K562 (cell line): ENCODE results near the gene MAK. TPM values are rescaled to one million over a fixed set of nuclear protein-coding genes. Genes with fewer than 3 reads are reported as not detected.
A peak's percentile ranks its signal among the peaks of the same experiment; 100 is the strongest.
"Not testable (repeated sequence)": the region's sequence is repeated elsewhere in the genome, so short reads cannot be mapped to it uniquely, and the experiment has no call there.

Experiments
- ATAC-seq: fragments of 200-7000 bp; cut with Tn5 transposase; 3 replicates; pipeline ENCODE4 v1.9.1; 2020; ENCODE audit warnings: moderate library complexity
- BruUV-seq: library from RNA; stranded (reverse); fragments of 400-500 nt; replicated peaks from 2 replicates; lab custom pipeline; 2021; lab: Mats Ljungman, UMichigan
- CTCF ChIA-PET: fragments of 300-600 bp; formaldehyde crosslinking; extraction: SDS; loops from one replicate; lab custom pipeline; 2021; ENCODE audit warnings: low intra/inter-chr PET ratio; lab: Yijun Ruan, JAX
- POLR2A ChIA-PET: fragments of 300-600, 350-650 bp; sonication (Branson Sonifier 250); formaldehyde crosslinking; extraction: SDS; loops from one replicate; lab custom pipeline; 2021; ENCODE audit warnings: antibody characterized with exemption, inconsistent platforms; lab: Yijun Ruan, JAX
- DNase-seq, 4 experiments: peaks; one replicate each; pipeline versions ENCODE4 v3.0.0 to v3.0.0-alpha.2; 2011 to 2018; ENCODE audit warnings: low spot score in 3 of 4, mixed read lengths in 3 of 4; ENCODE audit errors: extremely low read depth in 1 of 4
- FAIRE-seq: peaks from 2 replicates; lab custom pipeline; 2011; peaks lifted over from hg19 to GRCh38; lab: Jason Lieb, UNC
- H2AFZ ChIP-seq: 2 replicates; pipeline ENCODE4 v1.6.0; 2011; ENCODE audit warnings: low read depth, low read length, control low read depth, inconsistent platforms
- H3K27ac ChIP-seq: fragments of 200-600 bp; 3 replicates; pipeline ENCODE4 v1.8.0; 2011; ENCODE audit warnings: low read depth, mild to moderate bottlenecking, control low read depth, inconsistent platforms, low read length, moderate library complexity, mixed read lengths; ENCODE audit errors: extremely low read depth
- H3K27me3 ChIP-seq, 2 experiments: fragments of 300-600 bp in 1 of 2; 2 replicates in 1 of 2; 3 replicates in 1 of 2; pipeline versions ENCODE4 v1.6.0 to v1.8.0; 2011; ENCODE audit warnings: inconsistent platforms in 2 of 2, low read length in 2 of 2, mild to moderate bottlenecking in 1 of 2, mixed read lengths in 1 of 2, moderate library complexity in 1 of 2; ENCODE audit not compliant: control insufficient read depth in 2 of 2, insufficient read depth in 2 of 2
- H3K36me3 ChIP-seq: fragments of 300-600 bp; 3 replicates; pipeline ENCODE4 v1.8.0; 2011; ENCODE audit warnings: mild to moderate bottlenecking, low read length, inconsistent platforms; ENCODE audit not compliant: control insufficient read depth, insufficient read depth
- H3K4me1 ChIP-seq, 2 experiments: fragments of 200-600 bp in 1 of 2; replicated peaks in 1 of 2; 2 replicates in 1 of 2; 3 replicates in 1 of 2; pipeline versions ENCODE4 v1.5.1 to v1.8.0; 2011; ENCODE audit warnings: inconsistent platforms in 2 of 2, low read length in 2 of 2, mild to moderate bottlenecking in 1 of 2, mixed read lengths in 1 of 2, moderate library complexity in 1 of 2; ENCODE audit not compliant: control insufficient read depth in 2 of 2, insufficient read depth in 2 of 2
- H3K4me2 ChIP-seq: 2 replicates; pipeline ENCODE4 v1.6.1; 2011; ENCODE audit warnings: low read length, control low read depth, inconsistent platforms, mixed read lengths; ENCODE audit not compliant: insufficient read depth
- H3K4me3 ChIP-seq: fragments of 200-600 bp; sonication (generic), shearing (Covaris generic); 2 replicates; pipeline ENCODE4 v1.5.1; 2016; ENCODE audit warnings: control low read depth, inconsistent platforms
- H3K79me2 ChIP-seq: fragments of 200-600 bp; 3 replicates; pipeline ENCODE4 v1.8.0; 2011; ENCODE audit warnings: low read length, inconsistent platforms; ENCODE audit not compliant: control insufficient read depth, insufficient read depth
- H3K9ac ChIP-seq, 2 experiments: 2 replicates each; pipeline versions ENCODE4 v1.6.0 to v1.6.1; 2011; ENCODE audit warnings: low read depth in 2 of 2, low read length in 2 of 2, control low read depth in 1 of 2, inconsistent platforms in 1 of 2, mild to moderate bottlenecking in 1 of 2, mixed read lengths in 1 of 2; ENCODE audit not compliant: insufficient read depth in 1 of 2
- H3K9me1 ChIP-seq: one replicate; pipeline ENCODE4 v1.6.0; 2011; ENCODE audit warnings: inconsistent platforms, mild to moderate bottlenecking, low read length, moderate library complexity; ENCODE audit not compliant: control insufficient read depth, insufficient read depth
- H3K9me3 ChIP-seq: replicated peaks from 2 replicates; pipeline ENCODE4 v1.5.1; 2011; ENCODE audit warnings: low read depth, low read length, inconsistent platforms; ENCODE audit not compliant: control insufficient read depth, insufficient read depth
- H4K20me1 ChIP-seq: replicated peaks from 2 replicates; pipeline ENCODE4 v1.6.1; 2011; ENCODE audit warnings: low read length, inconsistent platforms, mixed read lengths; ENCODE audit not compliant: control insufficient read depth, insufficient read depth
- ZNF146 ChIP-seq: IDR thresholded peaks from one replicate; pipeline ENCODE4 v1.6.1; 2018; ENCODE audit warnings: missing compliant biosample characterization; ENCODE audit not compliant: unreplicated experiment
- WGBS: fragments of 100-300 bp; shearing (Covaris generic); methylation state at CpG from one replicate; pipeline ENCODE4 v1.1.6; 2016; ENCODE audit warnings: low coverage, mixed read lengths; ENCODE audit not compliant: insufficient coverage; ENCODE audit errors: missing lambda C conversion rate; 5-methylcytosine and 5-hydroxymethylcytosine counted together
- in situ Hi-C: fragments of 300-500 bp; cut with MboI; formaldehyde crosslinking; loops from 4 replicates; pipeline ENCODE4 v1.15.0; 2018; ENCODE audit warnings: inconsistent platforms, mixed read lengths
- intact Hi-C: fragments of 100-400 bp; cut with micrococcal nuclease; formaldehyde crosslinking; loops from 2 replicates; pipeline ENCODE4 v1.14.2; 2022
- polyA plus RNA-seq, 8 experiments: library from polyadenylated mRNA; depleted of rRNA in 4 of 8; stranded (reverse) in 5 of 8; unstranded in 3 of 8; fragments of >200 nt; fragmentation: Nextera tagmentation in 2 of 8; fragmentation: Illumina TruSeq in 1 of 8; extraction: Ambion mirVana in 2 of 8; extraction: Trizol in 1 of 8; gene quantifications; 2 replicates each; pipeline versions ENCODE4 v1.2.1 to v1.2.3, GENCODE V29; 2011 to 2014; ENCODE audit warnings: inconsistent platforms in 1 of 8, missing spikeins in 1 of 8
- total RNA-seq, 7 experiments: library from RNA; depleted of rRNA in 6 of 7; stranded (reverse); fragments of >200 nt in 6 of 7; fragmentation: Illumina TruSeq in 2 of 7; extraction: Trizol in 2 of 7; gene quantifications; 2 replicates each; pipeline versions ENCODE4 v1.2.1 to v1.2.3, GENCODE V29; 2011 to 2021; ENCODE audit warnings: low replicate concordance in 1 of 7

The MAK gene
- total and polyA plus RNA-seq, 9 of the 15 experiments (the other 6 are each of a cell fraction or from before 2014, with no cell fraction given): 0.25 to 1.1 (median 0.53) TPM

DNA sequence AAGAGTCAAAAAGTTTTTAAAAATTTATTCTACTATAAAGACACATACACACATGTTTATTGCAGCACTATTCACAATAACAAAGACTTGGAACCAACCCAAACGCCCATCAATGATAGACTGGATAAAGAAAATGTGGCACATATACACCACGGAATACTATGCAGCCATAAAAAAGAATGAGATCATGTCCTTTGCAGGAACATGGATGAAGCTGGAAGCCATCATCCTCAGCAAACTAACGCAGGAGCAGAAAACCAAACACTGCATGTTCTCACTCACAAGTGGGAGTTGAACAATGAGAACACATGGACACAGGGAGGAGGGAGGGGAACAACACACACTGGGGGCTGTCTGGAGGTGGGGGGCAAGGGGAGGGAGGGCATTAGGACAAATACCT lies 28.4 kb upstream of the MAK start:
- intact Hi-C loops, H3K9me1 ChIP-seq, H3K27ac ChIP-seq, H3K9me3 ChIP-seq, BruUV-seq, H2AFZ ChIP-seq, H3K36me3 ChIP-seq, H3K9ac ChIP-seq, H3K4me1 ChIP-seq, in situ Hi-C loops, H4K20me1 ChIP-seq, H3K79me2 ChIP-seq, CTCF ChIA-PET, H3K4me2 ChIP-seq, FAIRE-seq, H3K27me3 ChIP-seq, H3K4me3 ChIP-seq, ATAC-seq, DNase-seq: not testable (repeated sequence)
- peak; percentile 79 for TF ChIP-seq ZNF146 (CRISPR knock-in tag)
- POLR2A ChIA-PET: interaction anchor here (1.2 kb wide), 1 partner anchor 20 kb away, joined by 3 read pairs; the partner anchor contains the start of gene SYCP2L
- WGBS: 4% methylated on average over 3 of the region's 3 CpGs

DNA sequence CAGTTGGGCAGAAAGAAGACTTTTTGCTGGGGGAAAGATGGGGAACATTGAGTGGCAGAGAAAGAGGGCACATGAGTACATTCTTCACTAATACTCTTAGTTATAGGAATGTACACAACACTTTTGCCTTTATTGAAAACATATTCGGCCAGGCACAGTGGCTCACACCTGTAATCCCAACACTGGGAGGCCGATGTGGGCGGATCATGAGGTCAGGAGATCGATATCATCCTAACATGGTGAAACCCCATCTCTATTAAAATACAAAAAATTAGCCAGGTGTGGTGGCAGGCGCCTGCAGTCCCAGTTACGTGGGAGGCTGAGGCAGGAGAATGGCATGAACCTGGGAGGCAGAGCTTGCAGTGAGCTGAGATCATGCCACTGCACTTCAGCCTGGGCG lies 24.7 kb upstream of the MAK start:
- H3K4me3 ChIP-seq, ATAC-seq, H2AFZ ChIP-seq, H3K27ac ChIP-seq, H3K79me2 ChIP-seq, FAIRE-seq, BruUV-seq, in situ Hi-C loops, H3K4me2 ChIP-seq, H3K9me1 ChIP-seq, H3K36me3 ChIP-seq, CTCF ChIA-PET, intact Hi-C loops, DNase-seq, H4K20me1 ChIP-seq, H3K4me1 ChIP-seq, H3K9me3 ChIP-seq, H3K27me3 ChIP-seq, POLR2A ChIA-PET, H3K9ac ChIP-seq: not testable (repeated sequence)
- 46% methylated on average over 6 of the region's 7 CpGs for WGBS
